HepG2 (cell line): Measurements from ENCODE around the gene AJUBA. TPM values are rescaled to one million over a fixed set of nuclear protein-coding genes. Genes with fewer than 3 reads are reported as not detected.

Source experiments
- ATF1 ChIP-seq: IDR thresholded peaks from 2 replicates; pipeline ENCODE4 v1.6.1; 2016; ENCODE audit warnings: mild to moderate bottlenecking, control low read depth
- DNMT1 ChIP-seq: sonication (generic); formaldehyde crosslinking; IDR thresholded peaks from 2 replicates; pipeline ENCODE4 v1.5.1; 2020; ENCODE audit warnings: mild to moderate bottlenecking, missing genetic modification reagents
- ELK4 ChIP-seq: sonication (generic); formaldehyde crosslinking; IDR thresholded peaks from 2 replicates; pipeline ENCODE4 v1.9.0; 2021; ENCODE audit warnings: missing genetic modification reagents, borderline replicate concordance
- HNF4G ChIP-seq, 2 experiments: sonication (generic) in 1 of 2; formaldehyde crosslinking in 1 of 2; IDR thresholded peaks; 2 replicates each; pipeline versions ENCODE4 v1.4.0 to v1.6.1; 2011 to 2020; ENCODE audit warnings: borderline replicate concordance in 2 of 2, low read depth in 2 of 2, mild to moderate bottlenecking in 2 of 2, low read length in 1 of 2, missing genetic modification reagents in 1 of 2, moderate library complexity in 1 of 2
- HNRNPH1 ChIP-seq: fragments of 200-400 bp; formaldehyde crosslinking; optimal IDR thresholded peaks from 2 replicates; pipeline ENCODE3; 2017; ENCODE audit warnings: mild to moderate bottlenecking, low read depth, low read length
- KDM2A ChIP-seq: sonication (generic); formaldehyde crosslinking; IDR thresholded peaks from 2 replicates; pipeline ENCODE4 v1.4.0; 2020; ENCODE audit warnings: low read depth, missing genetic modification reagents, borderline replicate concordance
- MNT ChIP-seq: fragments of 450-650 bp; IDR thresholded peaks from 2 replicates; pipeline ENCODE4 v1.6.1; 2016
- MXI1 ChIP-seq: IDR thresholded peaks from 3 replicates; pipeline ENCODE4 v1.6.1; 2012; ENCODE audit warnings: low read depth, low read length, inconsistent platforms, borderline replicate concordance
- MYNN ChIP-seq: sonication (generic); formaldehyde crosslinking; IDR thresholded peaks from 2 replicates; pipeline ENCODE4 v1.4.0; 2020; ENCODE audit warnings: mild to moderate bottlenecking, low read depth, missing genetic modification reagents
- NFIC ChIP-seq: IDR thresholded peaks from 2 replicates; pipeline ENCODE4 v1.6.1; 2012; ENCODE audit warnings: mild to moderate bottlenecking, low read length, inconsistent platforms
- SNRNP70 ChIP-seq: fragments of 200-400 bp; formaldehyde crosslinking; IDR thresholded peaks from 2 replicates; pipeline ENCODE4 v1.6.1; 2017; ENCODE audit warnings: mild to moderate bottlenecking, low read depth, low read length, moderate library complexity
- YEATS4 ChIP-seq: sonication (generic); formaldehyde crosslinking; IDR thresholded peaks from 2 replicates; pipeline ENCODE4 v1.4.0; 2020; ENCODE audit warnings: missing genetic modification reagents, borderline replicate concordance
- ZBTB43 ChIP-seq: sonication (generic); formaldehyde crosslinking; conservative IDR thresholded peaks from 2 replicates; pipeline ENCODE4 v1.4.0; 2020; ENCODE audit warnings: missing genetic modification reagents
- ZFP36 ChIP-seq: fragments of 150-350 bp; IDR thresholded peaks from 2 replicates; pipeline ENCODE4 v1.6.1; 2018; ENCODE audit warnings: borderline replicate concordance, low read length, low read depth; ENCODE audit not compliant: partially characterized antibody
- ZNF496 ChIP-seq: sonication (generic); formaldehyde crosslinking; IDR thresholded peaks from 2 replicates; pipeline ENCODE4 v1.8.1; 2023; ENCODE audit warnings: mild to moderate bottlenecking, moderate library complexity, missing genetic modification reagents; ENCODE audit not compliant: insufficient replicate concordance
- ZNF639 ChIP-seq: conservative IDR thresholded peaks from 2 replicates; pipeline ENCODE4 v1.6.1; 2018; ENCODE audit warnings: missing genetic modification reagents
- ZNF644 ChIP-seq: IDR thresholded peaks from 2 replicates; pipeline ENCODE4 v1.6.1; 2016; ENCODE audit warnings: low read depth
- ZNF678 ChIP-seq: sonication (generic); formaldehyde crosslinking; IDR thresholded peaks from 2 replicates; pipeline ENCODE4 v1.4.0; 2020; ENCODE audit warnings: mild to moderate bottlenecking, missing genetic modification reagents
- ZNF891 ChIP-seq: sonication (generic); formaldehyde crosslinking; IDR thresholded peaks from 2 replicates; pipeline ENCODE4 v1.5.0; 2020; ENCODE audit warnings: mild to moderate bottlenecking, missing genetic modification reagents
- polyA plus RNA-seq, 8 experiments: library from polyadenylated mRNA; depleted of rRNA in 3 of 8; stranded (reverse) in 7 of 8; unstranded in 1 of 8; fragments of >200 nt; fragmentation: Illumina TruSeq in 4 of 8; extraction: Trizol in 4 of 8; gene quantifications; 2 replicates each; pipeline versions ENCODE4 v1.2.1 to v1.2.3, GENCODE V29; 2011 to 2016; ENCODE audit warnings: low read depth in 4 of 8, missing spikeins in 1 of 8, mixed read lengths in 1 of 8; ENCODE audit not compliant: insufficient read depth in 1 of 8
- total RNA-seq, 5 experiments: library from RNA; depleted of rRNA; stranded (reverse); fragments of >200 nt; fragmentation: Illumina TruSeq; extraction: Trizol; gene quantifications; 2 replicates each; pipeline ENCODE4 v1.2.3, GENCODE V29; 2016; ENCODE audit warnings: low read depth in 1 of 5
- TF ChIP-seq, protein P1 (sequence below), 2 experiments: sonication (generic) in 1 of 2; formaldehyde crosslinking in 1 of 2; IDR thresholded peaks; 2 replicates each; pipeline versions ENCODE4 v1.4.0 to v1.6.1; 2018 to 2020; ENCODE audit warnings: missing genetic modification reagents in 2 of 2, borderline replicate concordance in 1 of 2, low read depth in 1 of 2, mild to moderate bottlenecking in 1 of 2, missing biosample characterization in 1 of 2
- TF ChIP-seq, protein P2 (sequence below): sonication (generic); formaldehyde crosslinking; IDR thresholded peaks from 2 replicates; pipeline ENCODE4 v1.5.0; 2020; ENCODE audit warnings: missing genetic modification reagents

AJUBA gene
- total and polyA plus RNA-seq, 2 of the 13 experiments (the other 11 are each of a cell fraction or from before 2014, with no cell fraction given) = 157 to 241 TPM

GRCh38 chr14:22980672-22981089 is 1.7 kb downstream of the AJUBA start (continued):
- no peak for TF ChIP-seq ZBTB43 (CRISPR knock-in tag)
- no peak for TF ChIP-seq ZNF891 (CRISPR knock-in tag)
- no peak for TF ChIP-seq ELK4 (CRISPR knock-in tag)
- TF ChIP-seq, protein P1, sequence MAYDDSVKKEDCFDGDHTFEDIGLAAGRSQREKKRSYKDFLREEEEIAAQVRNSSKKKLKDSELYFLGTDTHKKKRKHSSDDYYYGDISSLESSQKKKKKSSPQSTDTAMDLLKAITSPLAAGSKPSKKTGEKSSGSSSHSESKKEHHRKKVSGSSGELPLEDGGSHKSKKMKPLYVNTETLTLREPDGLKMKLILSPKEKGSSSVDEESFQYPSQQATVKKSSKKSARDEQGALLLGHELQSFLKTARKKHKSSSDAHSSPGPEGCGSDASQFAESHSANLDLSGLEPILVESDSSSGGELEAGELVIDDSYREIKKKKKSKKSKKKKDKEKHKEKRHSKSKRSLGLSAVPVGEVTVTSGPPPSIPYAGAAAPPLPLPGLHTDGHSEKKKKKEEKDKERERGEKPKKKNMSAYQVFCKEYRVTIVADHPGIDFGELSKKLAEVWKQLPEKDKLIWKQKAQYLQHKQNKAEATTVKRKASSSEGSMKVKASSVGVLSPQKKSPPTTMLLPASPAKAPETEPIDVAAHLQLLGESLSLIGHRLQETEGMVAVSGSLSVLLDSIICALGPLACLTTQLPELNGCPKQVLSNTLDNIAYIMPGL (CRISPR knock-in tag; IDR thresholded peaks at IDR 0.05; ENCODE audit: borderline replicate concordance in 1 of 2, low read depth in 1 of 2) = peak in 1 of 2 experiments; percentile 41; a peak in 2 of 4 replicates
- TF ChIP-seq MYNN (CRISPR knock-in tag) = no peak
- TF ChIP-seq, protein P2, sequence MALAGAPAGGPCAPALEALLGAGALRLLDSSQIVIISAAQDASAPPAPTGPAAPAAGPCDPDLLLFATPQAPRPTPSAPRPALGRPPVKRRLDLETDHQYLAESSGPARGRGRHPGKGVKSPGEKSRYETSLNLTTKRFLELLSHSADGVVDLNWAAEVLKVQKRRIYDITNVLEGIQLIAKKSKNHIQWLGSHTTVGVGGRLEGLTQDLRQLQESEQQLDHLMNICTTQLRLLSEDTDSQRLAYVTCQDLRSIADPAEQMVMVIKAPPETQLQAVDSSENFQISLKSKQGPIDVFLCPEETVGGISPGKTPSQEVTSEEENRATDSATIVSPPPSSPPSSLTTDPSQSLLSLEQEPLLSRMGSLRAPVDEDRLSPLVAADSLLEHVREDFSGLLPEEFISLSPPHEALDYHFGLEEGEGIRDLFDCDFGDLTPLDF (CRISPR knock-in tag) = no peak
- TF ChIP-seq ZFP36 = no peak
- TF ChIP-seq SNRNP70 = no peak
- TF ChIP-seq DNMT1 (CRISPR knock-in tag) = no peak
- TF ChIP-seq ZNF496 (CRISPR knock-in tag) = no peak
- TF ChIP-seq ZNF644 (CRISPR knock-in tag) = no peak
- peak; percentile 50; the same call in 1 of the 3 replicates for TF ChIP-seq MXI1
- TF ChIP-seq MNT = no peak
- TF ChIP-seq HNRNPH1 = no peak
- TF ChIP-seq KDM2A (CRISPR knock-in tag) = peak; percentile 62
- TF ChIP-seq YEATS4 (CRISPR knock-in tag) = no peak
- no peak for TF ChIP-seq NFIC
- TF ChIP-seq ZNF639 (CRISPR knock-in tag) = peak; percentile 61; the same call in 1 of the 2 replicates
- TF ChIP-seq HNF4G (IDR thresholded peaks at IDR 0.05; ENCODE audit: borderline replicate concordance, low read depth, low read length) = peak; percentile 64; the same call in 1 of the 2 replicates
- no peak for TF ChIP-seq HNF4G (CRISPR knock-in tag; IDR thresholded peaks at IDR 0.05; ENCODE audit: borderline replicate concordance, low read depth)
- TF ChIP-seq ATF1 = no peak
- TF ChIP-seq ZNF678 = 0 out of 2 replicates have a peak, but pooled peaks have one; percentile 12
